Measurements from ENCODE around the gene ASB16.

- TF ChIP-seq POLR2AphosphoS5 (IDR thresholded peaks at IDR 0.05) (no peak), CTCF (IDR thresholded peaks at IDR 0.05; ENCODE audit: poor library complexity, severe bottlenecking) (no peak), EP300 (conservative IDR thresholded peaks at IDR 0.05; ENCODE audit: poor library complexity, severe bottlenecking) (no peak), EZH2 (IDR thresholded peaks at IDR 0.05; ENCODE audit: borderline replicate concordance, insufficient read depth, low read length, poor library complexity, severe bottlenecking) (no peak), SMC3 (conservative IDR thresholded peaks at IDR 0.05; ENCODE audit: poor library complexity) (no peak)
Measured at GRCh38 chr17:44205962-44206824, 35.7 kb downstream of the ASB16 start.
